K562 (cell line): ENCODE data around the gene SLC31A1. TPM values are rescaled to one million over a fixed set of nuclear protein-coding genes. Genes with fewer than 3 reads are reported as not detected.

Source experiments
- ATAC-seq: fragments of 200-7000 bp; cut with Tn5 transposase; 3 replicates; pipeline ENCODE4 v1.9.1; 2020; ENCODE audit warnings: moderate library complexity
- BruUV-seq: library from RNA; stranded (reverse); fragments of 400-500 nt; replicated peaks from 2 replicates; lab custom pipeline; 2021; lab: Mats Ljungman, UMichigan
- CTCF ChIA-PET: fragments of 300-600 bp; formaldehyde crosslinking; extraction: SDS; loops from one replicate; lab custom pipeline; 2021; ENCODE audit warnings: low intra/inter-chr PET ratio; lab: Yijun Ruan, JAX
- POLR2A ChIA-PET: fragments of 300-600, 350-650 bp; sonication (Branson Sonifier 250); formaldehyde crosslinking; extraction: SDS; loops from one replicate; lab custom pipeline; 2021; ENCODE audit warnings: antibody characterized with exemption, inconsistent platforms; lab: Yijun Ruan, JAX
- DNase-seq, 4 experiments: peaks; one replicate each; pipeline versions ENCODE4 v3.0.0 to v3.0.0-alpha.2; 2011 to 2018; ENCODE audit warnings: low spot score in 3 of 4, mixed read lengths in 3 of 4; ENCODE audit errors: extremely low read depth in 1 of 4
- FAIRE-seq: peaks from 2 replicates; lab custom pipeline; 2011; peaks lifted over from hg19 to GRCh38; lab: Jason Lieb, UNC
- H2AFZ ChIP-seq: 2 replicates; pipeline ENCODE4 v1.6.0; 2011; ENCODE audit warnings: low read depth, low read length, control low read depth, inconsistent platforms
- H3K27ac ChIP-seq: fragments of 200-600 bp; 3 replicates; pipeline ENCODE4 v1.8.0; 2011; ENCODE audit warnings: low read depth, mild to moderate bottlenecking, control low read depth, inconsistent platforms, low read length, moderate library complexity, mixed read lengths; ENCODE audit errors: extremely low read depth
- H3K27me3 ChIP-seq, 2 experiments: fragments of 300-600 bp in 1 of 2; 2 replicates in 1 of 2; 3 replicates in 1 of 2; pipeline versions ENCODE4 v1.6.0 to v1.8.0; 2011; ENCODE audit warnings: inconsistent platforms in 2 of 2, low read length in 2 of 2, mild to moderate bottlenecking in 1 of 2, mixed read lengths in 1 of 2, moderate library complexity in 1 of 2; ENCODE audit not compliant: control insufficient read depth in 2 of 2, insufficient read depth in 2 of 2
- H3K36me3 ChIP-seq: fragments of 300-600 bp; 3 replicates; pipeline ENCODE4 v1.8.0; 2011; ENCODE audit warnings: mild to moderate bottlenecking, low read length, inconsistent platforms; ENCODE audit not compliant: control insufficient read depth, insufficient read depth
- H3K4me1 ChIP-seq, 2 experiments: fragments of 200-600 bp in 1 of 2; replicated peaks in 1 of 2; 2 replicates in 1 of 2; 3 replicates in 1 of 2; pipeline versions ENCODE4 v1.5.1 to v1.8.0; 2011; ENCODE audit warnings: inconsistent platforms in 2 of 2, low read length in 2 of 2, mild to moderate bottlenecking in 1 of 2, mixed read lengths in 1 of 2, moderate library complexity in 1 of 2; ENCODE audit not compliant: control insufficient read depth in 2 of 2, insufficient read depth in 2 of 2
- H3K4me2 ChIP-seq: 2 replicates; pipeline ENCODE4 v1.6.1; 2011; ENCODE audit warnings: low read length, control low read depth, inconsistent platforms, mixed read lengths; ENCODE audit not compliant: insufficient read depth
- H3K4me3 ChIP-seq: fragments of 200-600 bp; sonication (generic), shearing (Covaris generic); 2 replicates; pipeline ENCODE4 v1.5.1; 2016; ENCODE audit warnings: control low read depth, inconsistent platforms
- H3K79me2 ChIP-seq: fragments of 200-600 bp; 3 replicates; pipeline ENCODE4 v1.8.0; 2011; ENCODE audit warnings: low read length, inconsistent platforms; ENCODE audit not compliant: control insufficient read depth, insufficient read depth
- H3K9ac ChIP-seq, 2 experiments: 2 replicates each; pipeline versions ENCODE4 v1.6.0 to v1.6.1; 2011; ENCODE audit warnings: low read depth in 2 of 2, low read length in 2 of 2, control low read depth in 1 of 2, inconsistent platforms in 1 of 2, mild to moderate bottlenecking in 1 of 2, mixed read lengths in 1 of 2; ENCODE audit not compliant: insufficient read depth in 1 of 2
- H3K9me1 ChIP-seq: one replicate; pipeline ENCODE4 v1.6.0; 2011; ENCODE audit warnings: inconsistent platforms, mild to moderate bottlenecking, low read length, moderate library complexity; ENCODE audit not compliant: control insufficient read depth, insufficient read depth
- H3K9me3 ChIP-seq: replicated peaks from 2 replicates; pipeline ENCODE4 v1.5.1; 2011; ENCODE audit warnings: low read depth, low read length, inconsistent platforms; ENCODE audit not compliant: control insufficient read depth, insufficient read depth
- H4K20me1 ChIP-seq: replicated peaks from 2 replicates; pipeline ENCODE4 v1.6.1; 2011; ENCODE audit warnings: low read length, inconsistent platforms, mixed read lengths; ENCODE audit not compliant: control insufficient read depth, insufficient read depth
- BRD9 ChIP-seq: fragments of 450-650 bp; IDR thresholded peaks from 2 replicates; pipeline ENCODE4 v1.6.1; 2018; ENCODE audit warnings: low read depth; ENCODE audit not compliant: partially characterized antibody
- MEF2D ChIP-seq: conservative IDR thresholded peaks from 2 replicates; pipeline ENCODE4 v1.6.1; 2016; ENCODE audit warnings: low read depth, missing genetic modification characterization, missing compliant biosample characterization
- PTTG1 ChIP-seq: fragments of 450-650 bp; IDR thresholded peaks from 2 replicates; pipeline ENCODE4 v1.6.1; 2016; ENCODE audit warnings: low read depth, mild to moderate bottlenecking, missing genetic modification characterization, missing compliant biosample characterization
- YY1 ChIP-seq, 3 experiments: IDR thresholded peaks; 2 replicates each; pipeline ENCODE4 v1.6.1; 2011; ENCODE audit warnings: low read length in 2 of 3, mild to moderate bottlenecking in 2 of 3, moderate library complexity in 2 of 3, borderline replicate concordance in 1 of 3, control low read depth in 1 of 3, low read depth in 1 of 3; ENCODE audit not compliant: insufficient read depth in 3 of 3, insufficient replicate concordance in 2 of 3, control insufficient read depth in 1 of 3, insufficient read length in 1 of 3; ENCODE audit errors: extremely low read depth in 1 of 3
- ZNF174 ChIP-seq: fragments of 250-450 bp; sonication (Bioruptor Pico); IDR thresholded peaks from 2 replicates; pipeline ENCODE4 v1.4.0; 2020; ENCODE audit warnings: mild to moderate bottlenecking
- ZNF280A ChIP-seq: fragments of 450-650 bp; IDR thresholded peaks from 2 replicates; pipeline ENCODE4 v1.6.1; 2018; ENCODE audit warnings: mild to moderate bottlenecking, low read depth; ENCODE audit not compliant: partially characterized antibody
- WGBS: fragments of 100-300 bp; shearing (Covaris generic); methylation state at CpG from one replicate; pipeline ENCODE4 v1.1.6; 2016; ENCODE audit warnings: low coverage, mixed read lengths; ENCODE audit not compliant: insufficient coverage; ENCODE audit errors: missing lambda C conversion rate; 5-methylcytosine and 5-hydroxymethylcytosine counted together
- in situ Hi-C: fragments of 300-500 bp; cut with MboI; formaldehyde crosslinking; loops from 4 replicates; pipeline ENCODE4 v1.15.0; 2018; ENCODE audit warnings: inconsistent platforms, mixed read lengths
- intact Hi-C: fragments of 100-400 bp; cut with micrococcal nuclease; formaldehyde crosslinking; loops from 2 replicates; pipeline ENCODE4 v1.14.2; 2022
- polyA plus RNA-seq, 8 experiments: library from polyadenylated mRNA; depleted of rRNA in 4 of 8; stranded (reverse) in 5 of 8; unstranded in 3 of 8; fragments of >200 nt; fragmentation: Nextera tagmentation in 2 of 8; fragmentation: Illumina TruSeq in 1 of 8; extraction: Ambion mirVana in 2 of 8; extraction: Trizol in 1 of 8; gene quantifications; 2 replicates each; pipeline versions ENCODE4 v1.2.1 to v1.2.3, GENCODE V29; 2011 to 2014; ENCODE audit warnings: inconsistent platforms in 1 of 8, missing spikeins in 1 of 8
- total RNA-seq, 7 experiments: library from RNA; depleted of rRNA in 6 of 7; stranded (reverse); fragments of >200 nt in 6 of 7; fragmentation: Illumina TruSeq in 2 of 7; extraction: Trizol in 2 of 7; gene quantifications; 2 replicates each; pipeline versions ENCODE4 v1.2.1 to v1.2.3, GENCODE V29; 2011 to 2021; ENCODE audit warnings: low replicate concordance in 1 of 7

SLC31A1 gene
- total and polyA plus RNA-seq, 9 of the 15 experiments (the other 6 are each of a cell fraction or from before 2014, with no cell fraction given): 15.4 to 40.7 (median 25.9) TPM

GRCh38 chr9:113227436-113227835 lies 6.1 kb downstream of the SLC31A1 start:
- WGBS: 75% methylated on average over 1 of the region's 1 CpG
- H2AFZ ChIP-seq: no peak overlapping the region
- no peak for ATAC-seq
- no peak overlapping the region for H3K4me2 ChIP-seq
- H3K4me1 ChIP-seq: peaks cover 6 to 42% of the 10 kb centered on the region in 2 experiments; a peak in 4 of 5 replicates
- ChIA-PET POLR2A (interaction anchor here (1.1 to 1.2 kb wide), 2 partner anchors 8 to 12 kb away, joined by 4 to 6 read pairs; no protein-coding TSS in a partner anchor), CTCF (no interaction called here)
- TF ChIP-seq MEF2D (tag) (no peak), ZNF174 (no peak)
- H3K4me3 ChIP-seq: no peak overlapping the region
- in situ Hi-C loops (no loop called here), intact Hi-C loops (no loop called here)
- DNase-seq: no peak
- H3K9ac ChIP-seq: no peak overlapping the region
- no TSS peak for BruUV-seq
- H3K27ac ChIP-seq: no peak overlapping the region
- H3K9me1 ChIP-seq: no peaks in the 10 kb centered on the region
- H4K20me1 ChIP-seq: 0 out of 2 replicates have a peak, but pooled peaks cover 2% of the 10 kb centered on the region
- no peaks in the 10 kb centered on the region for H3K27me3 ChIP-seq
- no peaks in the 10 kb centered on the region for H3K9me3 ChIP-seq
- H3K79me2 ChIP-seq: peaks cover 51% of the 10 kb centered on the region
- H3K36me3 ChIP-seq: peaks cover 17% of the 10 kb centered on the region; the same call in 2 of the 3 replicates
- no peak for FAIRE-seq

GRCh38 chr9:113228130-113228665 lies 6.9 kb downstream of the SLC31A1 start:
- WGBS: 2% methylated on average over 3 of the region's 3 CpGs
- Histone ChIP-seq H3K4me1 (peaks cover 6 to 39% of the 10 kb centered on the region in 2 experiments; a peak in 4 of 5 replicates), H3K27ac (no peak overlapping the region), H3K79me2 (peaks cover 50% of the 10 kb centered on the region), H3K9me3 (no peaks in the 10 kb centered on the region), H3K9ac (no peak overlapping the region), H2AFZ (no peak overlapping the region), H3K27me3 (no peaks in the 10 kb centered on the region), H4K20me1 (0 out of 2 replicates have a peak, but pooled peaks cover 2% of the 10 kb centered on the region), H3K9me1 (no peaks in the 10 kb centered on the region), H3K4me2 (no peak overlapping the region), H3K4me3 (no peak overlapping the region), H3K36me3 (peaks cover 17% of the 10 kb centered on the region; the same call in 2 of the 3 replicates)
- intact Hi-C loops (no loop called here), in situ Hi-C loops (no loop called here)
- ChIA-PET CTCF (no interaction called here), POLR2A (interaction anchor here (1.1 to 1.2 kb wide), 2 partner anchors 9 to 11 kb away, joined by 4 to 6 read pairs; no protein-coding TSS in a partner anchor)
- DNase-seq (peak in 2 of 4 experiments; percentile 17 to 30), FAIRE-seq (peak; percentile 52), ATAC-seq (peak; percentile 39)
- no TSS peak for BruUV-seq
- TF ChIP-seq ZNF280A: no peak
- no peak for TF ChIP-seq YY1 (IDR thresholded peaks at IDR 0.05; ENCODE audit: borderline replicate concordance in 1 of 3, control insufficient read depth in 1 of 3, extremely low read depth in 1 of 3, insufficient read depth in 3 of 3, insufficient read length in 1 of 3, insufficient replicate concordance in 2 of 3, low read depth in 1 of 3, low read length in 2 of 3)
- no peak for TF ChIP-seq BRD9
- no peak for TF ChIP-seq PTTG1 (tag)
